Brain microvascular endothelial cell (primary cell): Measurements from ENCODE around the gene PCSK1N.

ENCODE experiments used
- DNase-seq: peaks from one replicate; pipeline ENCODE4 v3.0.0-alpha.2; 2020
- H3K27ac ChIP-seq: fragments of 250-450 bp; sonication (Bioruptor Pico); 2 replicates; pipeline ENCODE4 v1.5.1; 2020; ENCODE audit warnings: mild to moderate bottlenecking, moderate library complexity
- H3K27me3 ChIP-seq: fragments of 250-450 bp; sonication (Bioruptor Pico); replicated peaks from 2 replicates; pipeline ENCODE4 v1.5.1; 2020; ENCODE audit warnings: mild to moderate bottlenecking
- H3K36me3 ChIP-seq: fragments of 250-450 bp; sonication (Bioruptor Pico); replicated peaks from 2 replicates; pipeline ENCODE4 v1.5.1; 2020; ENCODE audit warnings: mild to moderate bottlenecking
- H3K4me3 ChIP-seq: 2 replicates; pipeline ENCODE4 v1.5.1; 2011; ENCODE audit warnings: low read depth, mild to moderate bottlenecking, control low read depth, low read length, moderate library complexity
- CTCF ChIP-seq: IDR thresholded peaks from 2 replicates; pipeline ENCODE4 v1.5.1; 2011; ENCODE audit warnings: low read depth, mild to moderate bottlenecking, moderate library complexity, low read length, control low read depth, inconsistent platforms; ENCODE audit errors: missing control alignments
- in situ Hi-C: cut with HindIII; loops from 2 replicates; pipeline ENCODE4 v1.10.0; 2017; ENCODE audit warnings: low sequenced_read_pairs, low pct_ligation_motif_present

PCSK1N gene

GRCh38 chrX:48831136-48831908 is 4.1 kb downstream of the PCSK1N start:
- DNase-seq, result no peak
- no peak for TF ChIP-seq CTCF
- Histone ChIP-seq H3K36me3 (no peaks in the 10 kb centered on the region), H3K27ac (no peak overlapping the region), H3K27me3 (peaks cover 18% of the 10 kb centered on the region), H3K4me3 (no peak overlapping the region)
- in situ Hi-C loops, result no loop called here

- no peak overlapping the region for H3K4me3 ChIP-seq
Observed at GRCh38 chrX:48829016-48829735, 6.2 kb downstream of the PCSK1N start.

GRCh38 chrX:48827654-48827968 is 7.8 kb downstream of the PCSK1N start:
- H3K36me3 ChIP-seq, result no peaks in the 10 kb centered on the region
- TF ChIP-seq CTCF, result no peak
- H3K4me3 ChIP-seq, result no peak overlapping the region
- H3K27me3 ChIP-seq, result peaks cover 11% of the 10 kb centered on the region
- in situ Hi-C loops, result no loop called here
- H3K27ac ChIP-seq, result no peak overlapping the region
- DNase-seq, result no peak

More at GRCh38 chrX:48829016-48829735, 6.2 kb downstream of the PCSK1N start:
- in situ Hi-C loops, result no loop called here
- peaks cover 11% of the 10 kb centered on the region for H3K27me3 ChIP-seq
- H3K36me3 ChIP-seq, result no peaks in the 10 kb centered on the region
- DNase-seq, result no peak
- no peak overlapping the region for H3K27ac ChIP-seq
- TF ChIP-seq CTCF, result no peak

GRCh38 chrX:48826876-48827653 is 8.3 kb downstream of the PCSK1N start:
- TF ChIP-seq CTCF, result no peak
- Histone ChIP-seq H3K27ac (no peak overlapping the region), H3K27me3 (peaks cover 11% of the 10 kb centered on the region), H3K4me3 (no peak overlapping the region), H3K36me3 (no peaks in the 10 kb centered on the region)
- in situ Hi-C loops, result no loop called here
- DNase-seq, result no peak

- in situ Hi-C loops, result no loop called here
- H3K27me3 ChIP-seq, result peaks cover 11% of the 10 kb centered on the region
Observed at GRCh38 chrX:48826135-48826875, 9.1 kb downstream of the PCSK1N start, which contains the start of gene ERAS. Gene ERAS (plus strand): TSS chrX:48826513. CDS start chrX:48829124, 2,611 bp downstream.

More at GRCh38 chrX:48826135-48826875, 9.1 kb downstream of the PCSK1N start, which contains the start of gene ERAS:
- Histone ChIP-seq H3K36me3 (no peaks in the 10 kb centered on the region), H3K4me3 (no peak within 1 kb of the TSS), H3K27ac (no peak within 1 kb of the TSS)
- no peak for DNase-seq
- TF ChIP-seq CTCF, result peak; percentile 4
